Activated naive CD4-positive, alpha-beta T cell treated with anti-CD3 and anti-CD28 coated beads for 36 hours (primary cell): ENCODE results near the gene BLNK. TPM values are rescaled to one million over a fixed set of nuclear protein-coding genes. Genes with fewer than 3 reads are reported as not detected.

ENCODE experiments used
- CTCF ChIA-PET: fragments of 350-600 bp; sonication (Branson Sonifier 250); formaldehyde crosslinking; loops from one replicate; lab custom pipeline; 2021; ENCODE audit warnings: antibody characterized with exemption; lab: Charles Lee
- DNase-seq: peaks from one replicate; pipeline ENCODE4 v3.0.0-alpha.2; 2020
- H3K27ac Mint-ChIP-seq: one replicate; pipeline ENCODE4 v1.8.0; 2021; ENCODE audit warnings: mild to moderate bottlenecking, mixed read lengths
- H3K27me3 Mint-ChIP-seq: one replicate; pipeline ENCODE4 v1.8.0; 2021; ENCODE audit warnings: low read depth, mixed read lengths
- H3K36me3 Mint-ChIP-seq: one replicate; pipeline ENCODE4 v1.8.0; 2021; ENCODE audit warnings: low read depth, mixed read lengths
- H3K4me1 Mint-ChIP-seq: one replicate; pipeline ENCODE4 v1.8.0; 2021; ENCODE audit warnings: low read depth, mixed read lengths
- H3K4me3 Mint-ChIP-seq: one replicate; pipeline ENCODE4 v1.8.0; 2021; ENCODE audit warnings: mild to moderate bottlenecking, moderate library complexity, mixed read lengths
- H3K9me3 Mint-ChIP-seq: one replicate; pipeline ENCODE4 v1.8.0; 2021; ENCODE audit warnings: mixed read lengths
- intact Hi-C: fragments of 100-400 bp; cut with micrococcal nuclease; formaldehyde crosslinking; loops from one replicate; pipeline ENCODE4 v1.15.1; 2023
- total RNA-seq, 2 experiments: library from RNA; stranded (reverse); gene quantifications; one replicate each; pipeline ENCODE4 v1.2.3, GENCODE V29; 2021

BLNK gene
- total RNA-seq, 2 experiments from 2014 or later = not detected

DNA sequence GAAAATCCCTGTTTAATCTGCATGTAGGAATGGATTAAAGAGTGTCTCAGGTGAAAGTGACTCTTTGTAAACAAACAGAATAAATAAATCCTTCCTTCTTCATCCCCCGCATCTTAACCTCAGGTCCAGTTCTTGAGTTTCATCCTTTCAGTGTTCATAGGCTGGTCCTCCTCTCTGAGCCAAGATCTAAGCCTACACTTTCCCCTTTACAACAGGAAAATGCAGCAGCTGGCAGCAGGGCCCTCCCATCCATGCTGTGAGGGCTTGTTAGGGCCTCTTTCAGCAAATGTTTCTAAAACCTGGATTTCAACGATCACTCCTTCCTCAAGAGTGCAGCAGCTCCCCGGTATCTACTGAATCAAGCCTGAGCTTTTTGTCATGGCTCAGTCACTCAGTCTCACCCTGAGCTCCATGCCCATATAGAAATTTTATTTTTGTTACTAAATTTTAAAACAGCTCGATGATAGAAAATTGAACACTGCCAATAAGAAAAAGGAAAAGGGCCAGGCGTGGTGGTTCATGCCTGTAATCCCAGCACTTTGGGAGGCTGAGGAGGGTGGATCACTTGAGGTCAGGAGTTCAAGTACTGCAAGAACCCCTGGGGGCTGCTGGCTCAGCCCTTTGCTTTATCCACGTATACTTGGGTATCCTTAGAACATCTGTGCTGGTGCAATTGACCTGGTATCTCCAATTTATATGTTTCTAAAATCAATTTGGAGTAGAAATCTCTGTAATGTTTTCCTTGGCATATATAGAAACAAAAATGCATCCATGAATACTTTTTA, 15.6 kb downstream of the BLNK start:
- Mint-ChIP-seq H3K27me3 (no peaks in the 10 kb centered on the region), H3K27ac (no peak overlapping the region), H3K9me3 (no peaks in the 10 kb centered on the region), H3K4me3 (no peak overlapping the region), H3K36me3 (no peaks in the 10 kb centered on the region), H3K4me1 (no peaks in the 10 kb centered on the region)
- intact Hi-C loops = no loop called here
- CTCF ChIA-PET = interaction anchor here (1.6 kb wide), 1 partner anchor 26 kb away, joined by 12 read pairs; no protein-coding TSS in a partner anchor
- no peak for DNase-seq

DNA sequence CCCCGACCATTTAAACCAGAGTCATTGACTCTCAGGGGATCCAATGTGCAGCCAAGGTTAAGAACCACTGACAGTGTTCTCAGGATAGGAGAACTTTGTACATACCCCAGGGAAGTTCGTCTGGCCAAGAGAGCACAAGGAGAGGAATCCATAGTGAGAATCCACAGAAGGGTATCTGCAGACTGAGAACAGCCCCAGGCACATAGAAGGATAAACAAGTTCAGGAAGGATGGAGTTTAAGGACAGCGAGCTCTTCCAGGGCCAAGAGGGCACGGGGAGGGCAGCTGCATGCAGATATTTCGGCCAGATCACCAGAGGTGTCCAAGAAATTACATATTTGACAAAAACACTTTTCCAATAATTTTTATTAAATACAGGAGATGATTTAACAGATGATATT, 16.4 kb downstream of the BLNK start:
- Mint-ChIP-seq H3K9me3 (no peaks in the 10 kb centered on the region), H3K4me3 (no peak overlapping the region), H3K36me3 (no peaks in the 10 kb centered on the region), H3K4me1 (no peaks in the 10 kb centered on the region), H3K27me3 (no peaks in the 10 kb centered on the region), H3K27ac (no peak overlapping the region)
- DNase-seq = no peak
- CTCF ChIA-PET = interaction anchor here (1.6 kb wide), 1 partner anchor 25 kb away, joined by 12 read pairs; no protein-coding TSS in a partner anchor
- intact Hi-C loops = no loop called here

DNA sequence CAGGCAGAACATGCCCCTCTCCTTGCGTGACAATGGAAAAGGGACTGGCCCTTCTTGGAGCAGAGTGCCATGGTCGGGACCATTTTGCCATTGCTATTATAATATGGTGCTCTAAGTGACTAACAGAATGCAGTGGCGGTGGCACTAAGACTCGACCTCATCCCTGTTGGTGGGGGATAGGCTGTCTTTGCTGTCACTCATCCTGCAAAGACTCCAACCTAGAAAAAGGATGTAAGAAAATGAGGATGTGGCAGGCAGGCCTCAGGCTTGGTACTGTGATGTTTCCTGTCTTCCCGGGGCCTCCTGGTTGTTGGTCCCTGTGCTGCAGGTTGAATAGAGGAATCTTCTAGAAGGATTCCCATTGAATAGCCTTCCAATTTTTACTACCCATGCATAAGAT, 18.6 kb downstream of the BLNK start:
- Mint-ChIP-seq H3K9me3 (no peaks in the 10 kb centered on the region), H3K36me3 (no peaks in the 10 kb centered on the region), H3K27ac (no peak overlapping the region), H3K27me3 (no peaks in the 10 kb centered on the region), H3K4me3 (no peak overlapping the region), H3K4me1 (no peaks in the 10 kb centered on the region)
- DNase-seq = no peak
- CTCF ChIA-PET = interaction anchor here (0.6 to 0.7 kb wide), 2 partner anchors 40 to 96 kb away, joined by 3 read pairs; no protein-coding TSS in a partner anchor
- intact Hi-C loops = no loop called here

DNA sequence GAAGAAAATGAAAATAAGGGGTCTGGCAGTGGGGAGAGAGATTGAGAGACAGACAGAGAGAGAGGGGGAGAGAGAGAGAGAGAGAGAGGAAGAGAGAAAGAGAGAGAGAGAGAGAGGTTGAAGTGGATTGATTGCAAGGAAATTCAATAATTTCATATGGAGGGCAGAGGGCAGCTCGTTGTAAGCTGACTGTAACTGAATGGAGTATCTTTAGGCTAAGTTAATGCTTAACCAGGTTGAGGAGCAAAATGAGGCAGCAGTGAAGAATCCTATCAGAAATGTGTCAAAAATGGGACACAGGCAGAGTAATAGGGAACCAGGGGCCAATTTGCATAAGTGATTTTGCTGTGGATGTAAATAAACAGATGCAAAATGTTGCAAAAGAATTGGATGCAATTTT, 21.0 kb downstream of the BLNK start:
- Mint-ChIP-seq H3K4me1 (no peaks in the 10 kb centered on the region), H3K27me3 (no peaks in the 10 kb centered on the region), H3K4me3 (no peak overlapping the region), H3K9me3 (no peaks in the 10 kb centered on the region), H3K27ac (no peak overlapping the region), H3K36me3 (no peaks in the 10 kb centered on the region)
- DNase-seq = no peak
- intact Hi-C loops = no loop called here
- CTCF ChIA-PET = interaction anchor here (1.8 kb wide), 1 partner anchor 21 kb away, joined by 7 read pairs; no protein-coding TSS in a partner anchor

DNA sequence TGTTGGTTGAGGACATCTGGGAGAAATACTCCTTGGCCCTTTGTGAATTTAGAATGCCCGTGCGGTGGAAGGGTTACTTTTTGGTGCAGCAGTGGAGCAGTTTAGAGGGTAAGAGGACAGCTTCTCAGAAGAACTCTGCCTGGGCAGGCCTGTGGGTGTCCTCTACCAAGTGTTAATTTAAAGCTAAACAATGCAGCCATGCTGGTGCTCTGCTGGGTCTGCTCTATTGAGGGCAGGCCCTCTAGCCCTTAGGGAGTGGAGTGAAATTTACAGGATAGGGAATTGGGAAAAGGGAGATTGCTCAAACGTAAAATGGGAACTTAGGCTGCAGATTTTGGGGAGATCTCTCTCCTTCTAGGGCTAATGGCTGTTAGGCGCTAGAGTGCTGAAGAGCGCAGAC, 22.1 kb downstream of the BLNK start:
- Mint-ChIP-seq H3K36me3 (no peaks in the 10 kb centered on the region), H3K4me3 (no peak overlapping the region), H3K27me3 (no peaks in the 10 kb centered on the region), H3K27ac (no peak overlapping the region), H3K4me1 (no peaks in the 10 kb centered on the region), H3K9me3 (no peaks in the 10 kb centered on the region)
- no peak for DNase-seq
- intact Hi-C loops = no loop called here
- CTCF ChIA-PET = interaction anchor here (1.8 kb wide), 1 partner anchor 20 kb away, joined by 7 read pairs; no protein-coding TSS in a partner anchor

DNA sequence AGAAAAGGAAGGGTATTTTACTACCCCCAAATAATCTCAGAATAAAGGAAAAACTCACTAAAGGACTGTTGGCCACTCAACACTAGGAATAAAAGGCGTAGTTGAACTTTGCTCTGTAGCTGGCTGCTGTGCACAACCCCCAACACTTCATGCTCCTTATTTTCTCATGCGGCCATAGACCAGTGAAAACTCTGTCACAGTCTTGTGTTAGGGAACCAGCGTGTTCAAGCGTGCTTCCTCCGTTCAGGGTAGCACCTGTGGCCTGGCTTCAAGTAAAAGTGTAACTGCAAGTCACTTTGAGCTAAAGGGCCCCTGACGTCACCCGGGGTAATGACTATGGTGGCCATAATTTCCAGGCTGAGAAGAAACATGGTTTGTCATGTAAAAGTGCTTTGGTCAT, 27.0 kb downstream of the BLNK start:
- no peak for DNase-seq
- Mint-ChIP-seq H3K27me3 (peaks cover 3% of the 10 kb centered on the region), H3K4me1 (no peaks in the 10 kb centered on the region), H3K4me3 (no peak overlapping the region), H3K27ac (no peak overlapping the region), H3K9me3 (no peaks in the 10 kb centered on the region), H3K36me3 (no peaks in the 10 kb centered on the region)
- CTCF ChIA-PET = interaction anchor here (1.0 to 2.1 kb wide), 2 partner anchors 15 to 76 kb away, joined by 3 to 12 read pairs; no protein-coding TSS in a partner anchor
- intact Hi-C loops = no loop called here

DNA sequence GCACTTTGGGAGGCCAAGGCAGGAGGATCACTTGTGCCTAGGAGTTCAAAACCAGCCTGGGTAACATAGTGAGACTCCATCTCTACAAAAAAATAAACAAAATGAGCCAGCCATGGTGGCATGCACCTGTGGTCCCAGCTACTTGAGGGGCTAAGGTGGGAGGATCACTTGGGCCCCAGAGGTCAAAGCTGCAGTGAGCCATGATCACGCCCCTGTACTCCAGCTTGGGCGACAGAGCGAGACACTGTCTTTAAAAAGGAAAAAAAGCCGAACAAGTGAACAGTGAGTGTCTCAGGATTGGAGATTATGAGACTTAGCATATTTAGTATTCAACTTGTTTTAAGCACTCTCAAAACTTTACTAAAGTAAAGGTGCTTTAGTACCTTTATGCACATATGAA, 28.1 kb downstream of the BLNK start:
- CTCF ChIA-PET = no interaction called here
- no peak overlapping the region for H3K4me3 Mint-ChIP-seq
- intact Hi-C loops = no loop called here

DNA sequence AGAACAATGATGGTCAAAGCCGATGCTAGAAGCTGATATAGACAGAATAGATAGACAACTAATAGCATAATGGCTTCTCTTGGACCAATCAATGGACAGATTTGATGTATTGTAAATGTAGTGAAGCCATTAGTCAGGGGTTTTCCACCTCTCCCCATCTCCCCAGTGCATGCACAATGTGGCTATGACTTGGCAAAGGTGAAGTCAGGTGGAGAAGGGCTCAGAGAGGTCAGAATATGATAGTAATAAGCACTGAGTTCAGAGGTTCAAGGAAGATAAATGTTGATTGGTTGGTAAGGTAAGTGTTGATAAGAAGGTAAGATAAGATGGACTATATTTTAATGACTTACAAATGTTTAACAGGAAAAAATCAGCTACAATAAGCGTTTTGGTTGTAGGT, 28.5 kb downstream of the BLNK start:
- H3K27me3 Mint-ChIP-seq = peaks cover 3% of the 10 kb centered on the region
- H3K27ac Mint-ChIP-seq = no peak overlapping the region
- H3K4me1 Mint-ChIP-seq = no peaks in the 10 kb centered on the region
- no peaks in the 10 kb centered on the region for H3K9me3 Mint-ChIP-seq
- H3K36me3 Mint-ChIP-seq = no peaks in the 10 kb centered on the region
- CTCF ChIA-PET = no interaction called here
- intact Hi-C loops = no loop called here
- H3K4me3 Mint-ChIP-seq = no peak overlapping the region
- no peak for DNase-seq

More for the DNA sequence above, 28.1 kb downstream of the BLNK start:
- Mint-ChIP-seq H3K9me3 (no peaks in the 10 kb centered on the region), H3K27me3 (peaks cover 3% of the 10 kb centered on the region), H3K36me3 (no peaks in the 10 kb centered on the region), H3K4me1 (no peaks in the 10 kb centered on the region), H3K27ac (no peak overlapping the region)
- no peak for DNase-seq

DNA sequence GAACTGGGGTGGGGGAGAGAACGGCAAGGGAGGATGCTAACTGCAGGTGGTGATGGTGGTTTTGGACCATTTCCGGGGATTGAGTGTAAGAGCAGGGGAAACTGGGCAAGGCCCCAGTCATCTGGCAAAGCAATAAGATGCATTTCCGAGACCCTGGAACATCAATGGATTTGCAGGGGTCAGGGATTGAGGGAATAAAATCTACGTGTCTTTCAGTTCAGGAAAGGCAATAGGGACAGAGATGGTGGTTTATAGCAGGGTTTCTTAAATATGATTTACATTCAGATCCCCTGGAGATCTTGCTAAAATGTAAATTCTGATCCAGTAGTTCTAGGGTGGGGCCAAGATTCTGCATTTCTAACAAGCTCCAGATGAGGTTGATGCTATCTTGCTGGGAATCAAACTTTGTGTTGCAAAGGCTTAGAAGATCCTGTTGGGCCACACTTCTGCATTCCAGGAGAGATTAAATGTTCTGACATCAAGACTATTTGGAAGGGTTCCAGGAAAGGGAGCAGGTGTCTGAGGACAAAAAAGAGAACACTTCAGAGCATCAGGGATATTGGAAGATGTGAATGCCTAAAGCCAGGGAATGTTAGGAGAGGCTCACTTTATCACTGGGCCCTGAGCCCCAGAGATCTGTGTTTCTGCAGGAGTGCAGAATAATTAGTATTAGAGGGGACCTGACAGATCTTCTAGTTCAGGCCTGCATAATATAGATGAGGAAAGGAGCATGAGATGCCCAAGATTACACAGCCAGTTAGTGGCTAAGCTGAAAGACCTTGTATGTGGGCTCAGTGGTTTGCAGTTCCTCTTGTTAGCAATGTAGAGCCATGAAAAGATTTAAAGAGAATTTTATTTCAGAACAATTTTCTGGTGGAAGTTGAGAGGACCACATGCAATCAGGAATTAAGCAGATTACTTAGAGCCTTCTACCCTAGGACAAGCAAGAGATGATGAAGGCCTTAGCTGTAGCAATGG, 32.4 kb downstream of the BLNK start:
- H3K4me1 Mint-ChIP-seq = no peaks in the 10 kb centered on the region
- intact Hi-C loops = no loop called here
- no peak overlapping the region for H3K4me3 Mint-ChIP-seq
- peaks cover 3% of the 10 kb centered on the region for H3K27me3 Mint-ChIP-seq
- no peak overlapping the region for H3K27ac Mint-ChIP-seq
- CTCF ChIA-PET = interaction anchor here (1.5 to 2.1 kb wide), 2 partner anchors 9 kb away, joined by 9 to 10 read pairs; no protein-coding TSS in a partner anchor
- H3K9me3 Mint-ChIP-seq = no peaks in the 10 kb centered on the region
- no peaks in the 10 kb centered on the region for H3K36me3 Mint-ChIP-seq
- DNase-seq = no peak

DNA sequence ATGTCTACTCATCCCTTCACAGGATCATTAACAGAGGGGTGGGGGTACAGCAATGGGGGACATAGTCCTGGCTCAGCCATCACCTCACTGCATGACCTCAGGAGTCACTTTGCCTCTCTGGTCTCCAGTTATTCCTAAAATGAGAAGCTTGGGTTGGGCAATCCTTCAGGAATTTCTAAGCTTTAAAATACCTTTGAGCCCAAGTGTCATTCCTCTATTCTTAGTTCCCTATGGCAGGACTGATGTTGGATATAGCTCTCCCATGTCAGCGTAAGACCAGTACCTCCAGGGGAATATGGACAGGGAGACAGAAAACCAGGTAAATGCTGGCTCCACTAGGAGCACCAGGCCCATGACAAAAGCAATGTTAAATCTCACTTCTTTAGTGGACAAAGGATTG, 34.5 kb downstream of the BLNK start:
- CTCF ChIA-PET = interaction anchor here (0.7 to 1.5 kb wide), 2 partner anchors 7 to 57 kb away, joined by 4 to 9 read pairs; no protein-coding TSS in a partner anchor
- intact Hi-C loops = no loop called here
- no peaks in the 10 kb centered on the region for H3K27me3 Mint-ChIP-seq
- H3K4me3 Mint-ChIP-seq = no peak overlapping the region
- no peak overlapping the region for H3K27ac Mint-ChIP-seq
- no peaks in the 10 kb centered on the region for H3K9me3 Mint-ChIP-seq
- no peak for DNase-seq
- H3K36me3 Mint-ChIP-seq = no peaks in the 10 kb centered on the region
- H3K4me1 Mint-ChIP-seq = no peaks in the 10 kb centered on the region

DNA sequence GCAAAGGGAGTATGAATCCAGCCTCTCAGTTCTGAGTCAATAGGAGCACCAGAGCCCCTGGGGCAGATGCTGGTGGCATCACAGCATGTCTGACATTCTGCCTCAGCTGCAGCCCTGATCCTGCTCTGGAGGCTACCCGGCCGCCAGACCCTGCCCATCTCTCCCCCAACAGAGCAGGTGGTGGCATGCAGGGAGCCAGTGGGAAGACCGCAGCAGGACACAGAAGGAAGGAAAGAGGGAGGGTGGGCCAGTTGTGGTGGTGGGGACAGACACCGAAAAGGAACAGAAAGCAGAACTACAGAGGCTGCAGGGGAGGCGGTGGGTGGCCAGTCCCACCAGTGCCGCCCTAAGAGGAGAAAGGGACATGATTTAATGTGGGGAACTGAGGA, 35.3 kb downstream of the BLNK start:
- no peaks in the 10 kb centered on the region for H3K27me3 Mint-ChIP-seq
- no peak for DNase-seq
- intact Hi-C loops = no loop called here
- no peaks in the 10 kb centered on the region for H3K36me3 Mint-ChIP-seq
- no peak overlapping the region for H3K27ac Mint-ChIP-seq
- no peak overlapping the region for H3K4me3 Mint-ChIP-seq
- H3K9me3 Mint-ChIP-seq = no peaks in the 10 kb centered on the region
- CTCF ChIA-PET = no interaction called here
- H3K4me1 Mint-ChIP-seq = no peaks in the 10 kb centered on the region
